Ovary (tissue), 3 donors: ENCODE measurements around the gene PTPN1.

Source experiments
- CTCF ChIP-seq, 3 donors: fragments of 450-650 bp in 2 of 3; fragments of 200-600 bp in 1 of 3; IDR thresholded peaks; one replicate each; pipeline versions ENCODE4 v1.5.1 to v1.8.0; 2016 to 2022; ENCODE audit warnings: antibody characterized with exemption in 3 of 3, mild to moderate bottlenecking in 1 of 3
- EP300 ChIP-seq: sonication (generic); formaldehyde crosslinking; IDR thresholded peaks from one replicate; pipeline ENCODE4 v1.6.1; 2017; ENCODE audit warnings: antibody characterized with exemption
- POLR2A ChIP-seq: fragments of 450-650 bp; IDR thresholded peaks from one replicate; pipeline ENCODE4 v1.6.1; 2017; ENCODE audit warnings: antibody characterized with exemption, mild to moderate bottlenecking, moderate library complexity
- donor health status: DM: no; HTN: no; CAD: no.

- TF ChIP-seq CTCF (IDR thresholded peaks at IDR 0.05) (no peak), POLR2A (no peak), EP300 (no peak)
Observed at GRCh38 chr20:50537546-50538201, 27.5 kb downstream of the PTPN1 start.
